ENCODE data around the gene SHISA6.

DNA sequence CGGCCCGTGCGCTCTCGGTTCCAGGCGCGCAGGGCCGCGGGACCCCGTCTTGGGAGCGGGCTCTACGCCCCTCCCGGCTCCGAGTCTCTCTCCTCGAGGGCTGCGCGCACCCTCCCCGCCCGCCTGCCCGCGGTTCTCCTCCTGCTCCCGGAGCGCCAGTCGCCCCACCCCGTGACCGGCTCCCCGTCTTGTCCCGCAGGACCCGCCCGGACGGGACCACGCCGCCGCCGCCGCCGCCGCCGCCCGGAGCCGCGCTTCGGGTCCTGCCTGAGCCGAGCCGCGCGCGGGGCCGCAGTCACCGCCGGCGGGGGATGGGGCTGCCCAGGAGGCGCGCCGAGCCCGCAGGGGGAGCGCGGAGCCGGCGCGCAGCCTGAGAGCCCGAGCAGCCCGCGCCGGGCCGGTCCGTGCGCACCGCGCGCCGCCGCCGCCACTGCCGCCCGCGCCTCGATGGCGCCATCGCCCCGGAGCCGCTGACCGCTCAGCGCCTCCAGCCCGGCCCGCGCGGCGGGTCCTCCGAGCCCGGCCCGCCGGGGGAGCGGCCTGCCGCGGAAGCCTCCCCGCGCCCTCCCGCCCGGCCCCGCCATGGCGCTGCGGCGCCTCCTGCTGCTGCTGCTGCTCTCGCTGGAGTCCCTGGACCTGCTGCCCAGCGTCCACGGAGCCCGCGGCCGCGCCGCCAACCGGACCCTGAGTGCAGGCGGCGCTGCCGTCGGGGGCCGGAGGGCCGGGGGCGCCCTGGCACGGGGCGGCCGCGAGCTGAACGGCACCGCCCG lies at the start of gene SHISA6:
- TF ChIP-seq POLR2A (IDR thresholded peaks at IDR 0.05), result no peak
- TF ChIP-seq, protein P1, sequence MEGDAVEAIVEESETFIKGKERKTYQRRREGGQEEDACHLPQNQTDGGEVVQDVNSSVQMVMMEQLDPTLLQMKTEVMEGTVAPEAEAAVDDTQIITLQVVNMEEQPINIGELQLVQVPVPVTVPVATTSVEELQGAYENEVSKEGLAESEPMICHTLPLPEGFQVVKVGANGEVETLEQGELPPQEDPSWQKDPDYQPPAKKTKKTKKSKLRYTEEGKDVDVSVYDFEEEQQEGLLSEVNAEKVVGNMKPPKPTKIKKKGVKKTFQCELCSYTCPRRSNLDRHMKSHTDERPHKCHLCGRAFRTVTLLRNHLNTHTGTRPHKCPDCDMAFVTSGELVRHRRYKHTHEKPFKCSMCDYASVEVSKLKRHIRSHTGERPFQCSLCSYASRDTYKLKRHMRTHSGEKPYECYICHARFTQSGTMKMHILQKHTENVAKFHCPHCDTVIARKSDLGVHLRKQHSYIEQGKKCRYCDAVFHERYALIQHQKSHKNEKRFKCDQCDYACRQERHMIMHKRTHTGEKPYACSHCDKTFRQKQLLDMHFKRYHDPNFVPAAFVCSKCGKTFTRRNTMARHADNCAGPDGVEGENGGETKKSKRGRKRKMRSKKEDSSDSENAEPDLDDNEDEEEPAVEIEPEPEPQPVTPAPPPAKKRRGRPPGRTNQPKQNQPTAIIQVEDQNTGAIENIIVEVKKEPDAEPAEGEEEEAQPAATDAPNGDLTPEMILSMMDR (IDR thresholded peaks at IDR 0.05), result no peak

All from transverse colon (tissue), 3 donors.